Left forelimb (tissue), 1 donor: ENCODE data around the gene ATXN1L.
"Not testable (repeated sequence)": the region's sequence is repeated elsewhere in the genome, so short reads cannot be mapped to it uniquely, and the experiment has no call there.

ENCODE experiments used
- DNase-seq: peaks from one replicate; pipeline ENCODE4 v3.0.0-alpha.2; 2018; ENCODE audit warnings: low spot score

Gene ATXN1L

GRCh38 chr16:71852158-71852557 is 6.4 kb downstream of the ATXN1L start:
- DNase-seq: no peak

GRCh38 chr16:71852561-71852960 is 6.8 kb downstream of the ATXN1L start:
- no peak for DNase-seq

GRCh38 chr16:71853413-71853812 is 7.6 kb downstream of the ATXN1L start:
- no peak for DNase-seq

GRCh38 chr16:71854369-71854948 is 8.7 kb downstream of the ATXN1L start:
- DNase-seq: no peak

- DNase-seq: no peak
Measured at GRCh38 chr16:71855937-71856662, 10.3 kb downstream of the ATXN1L start.

GRCh38 chr16:71859762-71860521 is 14.2 kb downstream of the ATXN1L start:
- DNase-seq: no peak

GRCh38 chr16:71863995-71864394 is 18.2 kb downstream of the ATXN1L start:
- DNase-seq: no peak

GRCh38 chr16:71865173-71865863 is 19.5 kb downstream of the ATXN1L start:
- no peak for DNase-seq

GRCh38 chr16:71867175-71867574 is 21.4 kb downstream of the ATXN1L start:
- not testable (repeated sequence) for DNase-seq

- no peak for DNase-seq
Measured at GRCh38 chr16:71867939-71868338, 22.2 kb downstream of the ATXN1L start.

- no peak for DNase-seq
Measured at GRCh38 chr16:71869089-71869488, 23.3 kb downstream of the ATXN1L start.

- DNase-seq: no peak
Measured at GRCh38 chr16:71870818-71871217, 25.0 kb downstream of the ATXN1L start.

- no peak for DNase-seq
Measured at GRCh38 chr16:71873199-71873598, 27.4 kb downstream of the ATXN1L start.

- DNase-seq: no peak
Measured at GRCh38 chr16:71878911-71879310, 33.1 kb downstream of the ATXN1L start.

- no peak for DNase-seq
Measured at GRCh38 chr16:71880176-71880575, 34.4 kb downstream of the ATXN1L start.

GRCh38 chr16:71882505-71883167 is 36.9 kb downstream of the ATXN1L start:
- no peak for DNase-seq

- DNase-seq: peak; percentile 80
Measured at GRCh38 chr16:71883168-71883848, 37.5 kb downstream of the ATXN1L start.

GRCh38 chr16:71883849-71884638 is 38.3 kb downstream of the ATXN1L start, which contains the start of gene ZNF821:
Gene ZNF821 (minus strand): TSS chr16:71884182. CDS start chr16:71879946, 4,236 bp downstream.
- peak; percentile 89 for DNase-seq

GRCh38 chr16:71885261-71885650 is 39.5 kb downstream of the ATXN1L start:
- no peak for DNase-seq

GRCh38 chr16:71889147-71889546 is 43.4 kb downstream of the ATXN1L start:
- no peak for DNase-seq

GRCh38 chr16:71893888-71894228 is 48.1 kb downstream of the ATXN1L start:
- DNase-seq: no peak
